GM18526 (cell line): ENCODE measurements around the gene SMIM26.

ENCODE experiments used
- POLR2A ChIP-seq: IDR thresholded peaks from 3 replicates; pipeline ENCODE4 v1.6.1; 2011; ENCODE audit not compliant: insufficient read length; ENCODE audit errors: extremely low read depth

The SMIM26 gene, protein sequence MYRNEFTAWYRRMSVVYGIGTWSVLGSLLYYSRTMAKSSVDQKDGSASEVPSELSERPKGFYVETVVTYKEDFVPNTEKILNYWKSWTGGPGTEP

DNA sequence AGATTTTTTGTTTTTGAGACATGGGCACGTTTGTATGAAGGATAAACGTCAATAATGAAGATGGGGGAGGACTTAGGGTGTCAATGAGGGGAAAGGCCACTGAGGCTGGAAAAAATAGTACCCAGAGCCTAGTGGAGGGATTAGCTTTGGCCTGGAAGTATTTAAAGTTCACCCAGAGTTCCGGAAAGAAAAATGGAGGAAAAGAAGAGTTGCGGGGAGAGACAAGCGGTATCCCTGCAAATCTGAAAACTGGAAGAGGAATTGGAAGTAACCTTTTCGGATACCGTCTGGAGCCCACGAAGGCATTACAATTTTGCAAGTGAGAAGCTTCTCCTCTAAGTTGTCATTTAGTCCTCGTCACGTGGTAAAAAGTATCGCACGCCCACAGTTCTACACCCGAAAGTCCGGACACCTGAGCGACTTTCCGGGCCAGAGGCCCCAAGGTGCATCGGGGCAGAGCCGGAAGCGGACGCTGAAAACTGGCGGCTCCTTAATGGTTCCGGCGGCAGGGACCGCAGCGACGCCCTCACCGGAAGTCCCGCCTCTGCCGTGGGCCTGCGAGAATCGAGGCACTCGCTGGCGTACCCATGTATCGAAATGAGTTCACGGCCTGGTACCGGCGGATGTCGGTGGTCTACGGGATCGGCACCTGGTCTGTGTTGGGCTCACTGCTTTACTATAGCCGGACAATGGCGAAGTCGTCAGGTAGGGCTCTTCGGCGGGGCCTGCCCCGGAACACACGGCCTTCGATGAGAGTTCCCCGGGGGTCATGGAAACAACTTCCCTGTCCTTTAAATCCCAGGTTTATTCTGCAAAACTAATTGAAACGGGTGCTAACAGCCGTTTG, at the start of gene SMIM26:
Gene SMIM26, plus strand, starts transcription at position 541 of the 847 bp plus-strand sequence. Its CDS starts 47 bp downstream, at position 588.
- peak; percentile 88 for TF ChIP-seq POLR2A

DNA sequence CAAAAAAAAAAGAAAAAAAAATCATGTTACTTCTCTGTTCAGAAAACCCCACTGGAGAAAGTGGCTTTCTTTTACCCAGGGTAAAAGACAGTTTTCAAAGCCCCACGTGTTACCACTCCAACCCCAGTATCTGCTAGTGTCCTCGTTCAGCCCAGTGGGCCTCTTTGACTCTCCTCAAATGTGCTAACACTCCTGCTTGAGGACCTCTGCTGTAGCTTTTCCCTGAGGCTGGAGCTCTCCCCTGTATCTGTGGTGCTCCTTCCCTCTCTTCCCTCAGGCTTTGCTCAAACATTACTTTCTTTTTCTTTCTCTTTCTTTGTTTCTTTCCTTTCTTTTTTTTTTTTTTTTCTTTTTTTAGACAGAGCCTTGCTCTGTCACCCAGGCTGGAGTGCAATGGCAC, 44.2 kb upstream of the SMIM26 start:
- no peak for TF ChIP-seq POLR2A

DNA sequence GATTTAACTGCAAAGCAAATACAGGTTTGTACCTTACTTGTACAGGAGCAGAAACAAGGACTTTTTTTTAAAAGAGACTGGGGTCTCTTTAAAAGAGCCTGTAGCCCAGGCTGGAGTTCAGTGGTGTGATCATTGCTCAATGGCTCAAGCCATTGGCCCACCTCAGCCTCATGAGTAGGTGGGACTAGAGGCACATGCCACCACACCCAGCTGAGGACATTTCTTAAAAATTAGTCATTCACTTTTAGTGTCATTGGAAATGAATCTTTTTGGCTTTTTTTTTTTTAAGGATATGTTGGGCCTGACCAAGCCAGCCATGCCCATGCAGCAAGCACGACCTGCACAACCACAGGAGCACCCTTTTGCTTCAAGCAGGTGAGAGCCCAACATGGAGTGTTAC, 42.6 kb upstream of the SMIM26 start:
- no peak for TF ChIP-seq POLR2A

DNA sequence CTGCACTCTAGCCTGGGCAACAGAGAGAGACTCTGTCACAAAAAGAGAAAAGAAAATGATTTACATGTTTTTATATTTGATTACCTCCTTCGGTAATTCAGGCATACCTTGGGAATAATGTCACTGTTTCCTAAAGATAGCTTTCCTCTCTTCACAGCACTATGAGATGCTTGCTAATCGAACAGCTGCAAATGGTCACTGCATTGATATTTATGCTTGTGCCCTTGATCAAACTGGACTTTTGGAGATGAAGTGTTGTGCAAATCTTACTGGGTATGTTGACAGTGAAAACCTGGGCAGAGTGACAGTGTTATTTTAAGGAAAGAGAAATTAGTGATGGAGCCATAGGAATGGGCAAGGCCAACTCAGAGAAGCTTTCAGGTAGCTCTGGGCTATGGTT, 39.9 kb upstream of the SMIM26 start:
- no peak for TF ChIP-seq POLR2A

DNA sequence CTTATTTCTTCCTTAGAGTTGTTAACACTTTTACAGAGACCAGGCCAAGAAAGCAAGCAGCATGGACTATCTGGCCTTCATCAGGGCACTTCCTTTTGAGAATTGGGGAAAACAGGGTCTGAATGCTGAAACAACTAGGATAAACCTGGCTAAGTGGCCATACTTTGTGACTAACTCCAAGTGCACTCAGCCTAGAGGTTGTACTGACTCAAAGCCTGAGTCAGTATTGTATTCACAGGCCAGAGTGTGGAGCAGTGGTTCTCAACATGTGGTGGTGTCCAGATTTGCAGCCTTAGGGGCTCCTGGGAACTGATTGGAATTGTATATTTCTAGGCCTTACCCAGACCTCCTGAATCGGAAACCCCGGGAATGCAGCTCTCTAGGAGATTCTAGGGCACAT, 39.4 kb upstream of the SMIM26 start:
- TF ChIP-seq POLR2A: no peak

DNA sequence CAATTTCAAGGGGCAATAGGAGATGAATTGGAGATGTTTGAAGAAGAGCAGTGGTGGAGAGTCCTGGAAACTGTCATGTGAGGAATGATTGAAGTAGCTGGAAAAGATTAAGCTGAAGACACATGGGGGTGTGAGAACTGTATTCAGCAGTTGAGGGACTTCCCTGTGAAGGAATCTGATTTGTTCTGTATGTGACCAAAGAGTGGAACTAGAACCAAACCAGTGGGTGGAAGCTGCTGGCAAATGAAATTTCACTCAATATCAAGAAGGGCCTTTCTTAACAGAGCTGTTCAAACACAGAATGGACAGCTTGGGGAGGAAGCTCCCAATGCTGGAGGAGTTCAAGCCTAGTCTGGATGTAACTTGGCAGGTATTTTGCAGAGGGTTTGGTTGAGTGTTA, 38.2 kb upstream of the SMIM26 start:
- TF ChIP-seq POLR2A: no peak

DNA sequence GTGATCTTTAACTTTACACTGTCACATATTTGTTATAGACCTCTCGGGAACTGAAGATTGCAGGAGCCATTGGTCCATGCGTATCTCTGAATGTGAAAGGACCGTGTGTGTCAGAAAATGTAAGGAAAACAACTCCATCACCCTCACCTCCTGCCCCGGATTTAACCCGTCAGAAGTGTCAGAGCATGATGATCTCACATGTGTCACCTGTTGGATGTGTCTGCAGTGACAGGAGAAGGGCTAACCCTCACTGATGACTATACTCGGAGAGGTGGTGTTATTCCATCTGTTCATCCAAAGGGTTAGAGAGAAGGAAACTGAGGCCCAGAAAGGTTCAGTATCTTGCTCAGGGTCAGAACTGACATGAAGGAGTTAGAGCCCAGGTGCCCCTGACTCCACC, 34.6 kb upstream of the SMIM26 start:
- no peak for TF ChIP-seq POLR2A

DNA sequence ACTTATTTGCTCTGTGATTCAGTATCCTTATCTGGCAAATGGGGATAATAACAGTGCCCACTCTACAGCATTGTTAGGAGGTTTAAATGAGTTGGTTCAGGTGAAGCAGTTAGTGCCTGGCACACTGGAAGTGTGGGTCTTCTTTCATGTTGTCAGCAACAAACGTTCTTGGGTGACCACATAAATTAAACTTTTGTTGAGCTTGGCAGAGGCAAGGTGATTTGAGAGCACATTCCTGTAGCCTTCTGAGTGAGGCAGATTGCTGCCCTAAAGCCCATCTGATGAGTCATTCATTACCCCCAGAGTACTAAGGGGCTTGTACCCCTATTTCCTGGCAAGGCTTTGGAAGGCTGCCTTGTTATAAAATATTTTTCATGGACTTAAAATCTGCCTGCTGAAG, 33.7 kb upstream of the SMIM26 start:
- no peak for TF ChIP-seq POLR2A

DNA sequence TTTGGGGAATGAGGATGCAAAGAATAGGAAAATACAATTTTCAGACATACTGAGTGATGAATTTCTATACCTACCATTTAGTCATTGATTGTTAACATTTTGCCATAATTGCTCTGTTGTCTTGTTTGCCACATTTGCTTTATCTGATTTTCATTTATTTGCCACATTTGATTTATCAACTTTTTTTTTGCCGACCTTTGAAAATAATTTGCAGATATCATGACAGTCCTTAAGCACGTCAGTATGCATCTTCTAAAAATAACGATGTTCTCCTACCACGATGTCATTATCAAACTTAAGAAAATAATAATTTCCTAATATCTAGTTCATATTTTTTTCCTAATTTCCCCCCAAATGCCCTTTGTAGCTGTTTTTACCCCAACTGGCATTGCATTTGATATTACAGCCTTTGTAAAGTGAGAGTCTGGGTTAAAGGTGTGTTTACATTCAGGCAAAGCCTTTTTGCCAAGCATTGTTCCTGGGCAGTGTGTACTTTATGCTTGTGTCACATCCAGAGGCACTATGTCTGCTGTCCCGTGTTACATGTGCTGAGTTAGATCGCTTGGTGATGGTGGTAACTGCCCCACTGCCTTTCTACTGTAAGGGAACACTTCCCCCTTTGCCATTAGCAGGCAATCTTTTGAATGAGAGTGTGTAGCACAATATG, 33.1 kb upstream of the SMIM26 start:
- no peak for TF ChIP-seq POLR2A

DNA sequence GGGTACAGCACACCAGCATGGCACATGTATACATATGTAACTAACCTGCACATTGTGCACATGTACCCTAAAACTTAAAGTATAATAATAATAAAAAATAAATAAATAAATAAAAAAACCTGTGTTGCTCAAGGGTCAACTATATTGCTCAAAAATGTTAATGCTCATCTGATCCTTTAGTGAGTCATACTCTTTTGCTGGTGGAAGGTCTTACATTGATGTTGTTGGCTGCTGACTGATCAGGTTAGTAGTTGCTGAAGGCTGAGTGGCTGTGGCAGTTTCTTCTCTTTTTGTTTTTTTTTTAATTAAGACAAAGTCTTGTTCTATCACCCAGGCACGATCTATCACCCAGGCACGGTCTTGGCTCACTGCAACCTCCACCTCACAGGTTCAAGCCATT, 29.6 kb upstream of the SMIM26 start:
- no peak for TF ChIP-seq POLR2A

DNA sequence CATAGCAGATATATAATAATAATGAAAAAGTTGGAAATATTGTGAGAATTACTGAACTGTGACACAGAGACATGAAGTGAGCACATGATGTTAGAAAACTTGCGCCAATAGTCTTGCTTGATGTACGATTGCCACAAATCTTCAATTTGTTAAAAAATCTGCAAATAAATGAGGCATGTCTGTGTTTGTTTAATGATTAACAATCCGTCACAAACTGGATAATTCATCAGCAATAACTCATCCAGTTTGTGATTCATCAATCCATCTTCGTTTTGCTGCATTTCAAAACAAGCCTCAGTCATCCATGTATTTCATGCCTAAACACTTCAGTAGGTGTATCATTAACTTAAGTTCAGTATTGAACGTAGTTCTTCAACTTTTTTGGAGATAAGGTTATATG, 25.5 kb upstream of the SMIM26 start:
- TF ChIP-seq POLR2A: no peak

DNA sequence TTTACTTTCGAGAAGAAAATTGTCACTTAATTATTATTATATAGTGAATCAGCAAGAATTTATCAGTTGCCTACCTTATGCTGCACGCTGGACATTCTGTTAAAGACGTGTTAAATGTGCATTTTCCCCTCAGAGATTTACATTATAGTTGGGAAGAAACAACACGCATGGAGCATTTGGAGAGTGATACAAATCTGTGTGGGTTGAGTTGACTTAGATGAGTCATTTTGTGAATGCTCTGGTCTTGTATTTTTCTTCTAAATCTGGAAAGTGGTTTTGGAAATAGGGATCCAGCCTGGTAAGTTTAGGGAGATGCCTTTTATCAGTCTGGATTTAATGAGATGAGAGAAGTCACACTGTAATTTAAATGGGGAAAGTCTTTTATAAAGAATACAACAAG, 24.0 kb upstream of the SMIM26 start:
- TF ChIP-seq POLR2A: no peak

DNA sequence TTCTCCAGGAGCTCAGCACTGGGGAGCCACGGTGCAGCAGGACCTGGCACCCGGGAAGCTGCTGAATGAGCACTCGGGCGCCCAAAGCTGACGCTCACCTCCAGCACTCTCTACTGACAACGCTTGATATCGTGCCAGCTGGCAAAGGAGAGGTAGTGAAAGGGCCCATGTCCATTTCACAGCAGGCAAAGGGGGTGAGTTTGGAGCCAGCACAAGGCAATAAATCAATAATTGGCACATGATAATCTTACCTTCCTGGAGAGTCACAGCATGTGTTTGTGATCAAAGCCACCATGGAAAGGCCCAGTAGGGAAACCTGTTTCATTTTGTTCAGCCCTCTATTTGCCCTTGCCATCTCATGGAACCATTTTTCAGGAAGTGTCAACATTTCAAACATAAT, 23.3 kb upstream of the SMIM26 start:
- TF ChIP-seq POLR2A: no peak

DNA sequence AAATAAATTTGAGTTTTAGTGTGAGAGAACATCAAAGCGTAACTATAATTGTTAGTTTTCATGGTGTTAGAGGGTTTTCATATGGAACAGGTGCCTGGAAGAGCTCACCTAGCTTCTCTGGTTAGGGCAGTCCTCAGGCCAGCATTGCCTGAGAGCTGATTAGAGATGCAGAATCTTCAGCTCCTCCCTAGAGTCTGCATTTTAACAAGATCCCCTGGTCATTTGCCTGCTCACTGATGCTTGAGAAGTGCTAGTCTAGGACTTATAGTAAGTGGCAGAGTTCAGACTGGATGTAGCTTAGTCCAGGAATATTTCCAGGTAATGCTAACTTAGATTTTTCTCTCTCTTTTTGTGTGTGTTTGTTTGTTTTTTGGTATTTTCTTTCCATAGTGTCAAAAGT, 21.7 kb upstream of the SMIM26 start:
- no peak for TF ChIP-seq POLR2A

DNA sequence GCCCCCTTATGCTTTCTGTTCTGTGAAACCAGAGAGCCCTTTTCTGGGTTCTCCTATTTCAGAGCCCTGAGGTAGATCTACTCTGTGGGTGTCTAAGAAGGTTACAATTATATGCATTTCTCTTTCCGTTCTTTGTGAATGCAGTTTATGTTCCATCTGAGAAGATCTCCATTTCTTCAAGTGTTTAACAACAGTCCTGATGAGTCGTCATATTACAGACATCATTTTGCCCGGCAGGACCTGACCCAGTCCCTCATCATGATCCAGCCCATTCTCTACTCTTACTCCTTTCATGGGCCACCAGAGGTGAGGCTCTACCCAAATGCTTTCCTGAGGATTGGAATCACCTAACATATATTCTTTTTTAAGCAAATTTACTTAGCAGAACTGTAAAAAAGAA, 18.8 kb upstream of the SMIM26 start:
- no peak for TF ChIP-seq POLR2A

DNA sequence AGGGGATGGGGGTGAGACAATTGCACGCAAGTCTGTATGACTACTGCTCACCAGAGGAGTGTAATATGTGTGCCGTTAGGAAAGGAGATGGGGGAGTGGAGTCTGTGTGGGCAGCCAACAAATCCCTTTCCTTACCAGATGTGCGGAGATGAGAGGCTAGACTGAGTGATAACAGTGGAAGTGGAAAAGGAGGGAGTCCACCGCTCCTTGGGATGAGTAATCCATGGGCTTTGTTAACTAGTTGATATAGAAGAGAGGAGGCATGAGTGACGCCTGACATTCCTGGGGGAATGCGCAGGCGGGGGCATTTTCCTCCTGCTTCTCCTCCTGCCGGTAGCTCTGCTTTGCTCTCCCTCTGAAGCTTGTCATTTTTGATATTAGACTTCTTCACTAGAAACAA, 13.5 kb upstream of the SMIM26 start:
- TF ChIP-seq POLR2A: no peak
